Activated T-cell treated with anti-CD3 and anti-CD28 coated beads, Interleukin-2, amount 50 U/mL, for 4 hours (primary cell): ENCODE measurements around the gene ZMIZ1. TPM values are rescaled to one million over a fixed set of nuclear protein-coding genes. Genes with fewer than 3 reads are reported as not detected.

Source experiments
- ATAC-seq, 2 donors: fragments of 200-7000 bp; cut with Tn5 transposase; one replicate each; pipeline ENCODE4 v1.10.0; 2021
- DNase-seq: peaks from one replicate; pipeline ENCODE4 v3.0.0-alpha.2; 2020
- H3K27me3 Mint-ChIP-seq: one replicate; pipeline ENCODE4 v1.8.0; 2021; ENCODE audit warnings: low read depth, mixed read lengths
- H3K36me3 Mint-ChIP-seq: one replicate; pipeline ENCODE4 v1.8.0; 2022; ENCODE audit warnings: mixed read lengths; ENCODE audit not compliant: insufficient read depth
- H3K4me1 Mint-ChIP-seq: one replicate; pipeline ENCODE4 v1.8.0; 2021; ENCODE audit warnings: low read depth, mixed read lengths
- H3K4me3 Mint-ChIP-seq: one replicate; pipeline ENCODE4 v1.8.0; 2021; ENCODE audit warnings: mild to moderate bottlenecking, moderate library complexity, mixed read lengths
- H3K9me3 Mint-ChIP-seq: one replicate; pipeline ENCODE4 v1.8.0; 2021; ENCODE audit warnings: mixed read lengths
- total RNA-seq, 3 donors: library from RNA; stranded (reverse); gene quantifications; one replicate each; pipeline ENCODE4 v1.2.1, GENCODE V29; 2021

ZMIZ1 gene
- total RNA-seq, 3 donors from 2014 or later = 17.7 to 21.0 (median 18.0) TPM

DNA sequence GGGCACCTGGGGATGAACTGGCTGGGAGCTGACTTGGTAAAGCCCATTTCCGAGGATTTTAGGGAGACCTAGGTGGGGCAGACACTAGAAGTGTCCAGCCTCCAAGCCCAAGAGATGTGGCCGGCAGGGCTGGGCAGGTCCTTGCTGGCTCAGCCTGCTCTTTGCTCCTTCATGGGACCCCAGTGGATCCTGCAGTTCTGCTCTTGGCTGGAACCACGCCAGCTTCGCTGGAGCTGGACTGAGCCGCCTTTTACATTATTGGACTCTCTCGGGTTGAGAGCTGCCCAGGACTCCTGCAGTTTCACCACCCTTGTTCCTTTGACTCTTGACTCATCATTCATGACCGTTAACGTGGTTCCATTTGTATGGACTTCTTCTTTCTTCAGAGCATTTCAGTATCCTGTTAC is 284.2 kb downstream of the ZMIZ1 start:
- peaks cover 57% of the 10 kb centered on the region for H3K36me3 Mint-ChIP-seq
- ATAC-seq (no peak), DNase-seq (no peak)
- no peaks in the 10 kb centered on the region for H3K27me3 Mint-ChIP-seq
- no peak overlapping the region for H3K4me3 Mint-ChIP-seq
- H3K9me3 Mint-ChIP-seq = no peaks in the 10 kb centered on the region
- H3K4me1 Mint-ChIP-seq = peaks cover 39% of the 10 kb centered on the region

- H3K27me3 Mint-ChIP-seq = no peaks in the 10 kb centered on the region
- peaks cover 57% of the 10 kb centered on the region for H3K36me3 Mint-ChIP-seq
- H3K4me1 Mint-ChIP-seq = peaks cover 33% of the 10 kb centered on the region
- DNase-seq (no peak), ATAC-seq (no peak)
- H3K9me3 Mint-ChIP-seq = no peaks in the 10 kb centered on the region
- H3K4me3 Mint-ChIP-seq = no peak overlapping the region
Measured at GRCh38 chr10:79353726-79354125, 285.0 kb downstream of the ZMIZ1 start.

DNA sequence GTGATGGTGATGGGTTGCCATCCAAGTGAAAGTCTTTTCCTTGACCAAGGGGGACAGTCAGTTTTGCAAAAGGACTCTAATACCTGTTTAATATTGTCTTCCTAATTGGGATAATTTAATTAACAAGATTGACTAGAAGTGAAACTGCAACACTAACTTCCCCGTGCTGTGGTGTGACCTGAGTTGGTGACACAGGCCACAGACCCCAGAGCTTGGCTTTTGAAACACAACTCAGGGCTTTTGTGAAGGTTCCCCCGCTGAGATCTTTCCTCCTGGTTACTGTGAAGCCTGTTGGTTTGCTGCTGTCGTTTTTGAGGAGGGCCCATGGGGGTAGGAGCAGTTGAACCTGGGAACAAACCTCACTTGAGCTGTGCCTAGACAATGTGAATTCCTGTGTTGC is 285.4 kb downstream of the ZMIZ1 start:
- H3K36me3 Mint-ChIP-seq = peaks cover 56% of the 10 kb centered on the region
- H3K4me3 Mint-ChIP-seq = no peak overlapping the region
- peaks cover 29% of the 10 kb centered on the region for H3K4me1 Mint-ChIP-seq
- DNase-seq (no peak), ATAC-seq (no peak)
- H3K27me3 Mint-ChIP-seq = no peaks in the 10 kb centered on the region
- no peaks in the 10 kb centered on the region for H3K9me3 Mint-ChIP-seq

DNA sequence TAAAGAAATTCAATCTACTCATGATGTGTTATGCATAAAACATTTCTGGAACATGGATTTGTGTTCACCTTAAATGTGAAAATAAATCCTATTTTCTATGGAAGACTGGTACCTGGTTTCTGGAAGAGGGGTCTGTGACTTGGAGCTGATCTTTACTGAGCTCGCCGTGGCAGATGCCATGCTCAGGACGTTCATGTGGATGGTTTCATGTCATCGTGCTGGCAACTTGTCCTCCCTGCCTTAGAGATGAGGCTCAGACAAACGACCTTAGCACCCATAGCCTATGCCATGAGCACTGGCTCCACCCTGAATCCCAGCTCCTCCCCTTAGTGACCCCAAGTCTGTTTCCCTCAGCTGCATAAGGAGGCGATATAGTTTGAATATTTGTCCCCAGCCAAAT is 285.8 kb downstream of the ZMIZ1 start:
- no peaks in the 10 kb centered on the region for H3K27me3 Mint-ChIP-seq
- no peaks in the 10 kb centered on the region for H3K9me3 Mint-ChIP-seq
- H3K4me1 Mint-ChIP-seq = peaks cover 25% of the 10 kb centered on the region
- no peak for DNase-seq
- peak in 1 of 2 donors; percentile 18 for ATAC-seq
- no peak overlapping the region for H3K4me3 Mint-ChIP-seq
- peaks cover 52% of the 10 kb centered on the region for H3K36me3 Mint-ChIP-seq

DNA sequence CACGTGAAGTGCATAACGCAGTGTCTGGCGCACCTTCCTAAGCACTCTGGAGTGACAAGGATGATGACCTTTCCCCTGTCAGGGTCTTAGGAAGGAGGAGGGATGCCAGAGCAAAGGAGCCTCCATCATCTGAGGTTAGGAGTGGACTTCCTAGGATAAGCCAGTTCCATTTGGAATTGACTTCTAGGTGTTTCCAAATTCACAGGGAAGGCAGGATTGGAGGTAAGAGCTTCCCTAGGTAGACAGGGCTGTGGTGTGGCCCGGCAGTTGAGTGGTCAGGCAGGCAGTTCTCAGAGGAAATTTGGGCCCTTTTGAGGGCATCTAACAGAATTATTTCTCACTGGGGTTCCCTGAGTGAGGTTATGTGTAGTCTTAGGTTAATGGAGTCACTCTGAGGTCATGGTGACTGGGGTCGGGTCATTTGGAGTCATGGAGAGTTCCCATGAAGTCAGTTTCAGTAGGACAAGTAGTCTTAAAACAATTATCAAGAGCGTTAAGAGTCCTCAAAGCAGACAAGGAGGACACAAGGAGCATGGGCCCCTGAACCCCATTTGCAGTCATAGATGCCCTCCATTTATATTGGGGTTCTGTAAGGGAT is 286.8 kb downstream of the ZMIZ1 start:
- H3K36me3 Mint-ChIP-seq = peaks cover 46% of the 10 kb centered on the region
- ATAC-seq = no peak
- no peaks in the 10 kb centered on the region for H3K9me3 Mint-ChIP-seq
- no peak for DNase-seq
- no peaks in the 10 kb centered on the region for H3K27me3 Mint-ChIP-seq
- peaks cover 19% of the 10 kb centered on the region for H3K4me1 Mint-ChIP-seq
- H3K4me3 Mint-ChIP-seq = peak overlapping the region; percentile 9

DNA sequence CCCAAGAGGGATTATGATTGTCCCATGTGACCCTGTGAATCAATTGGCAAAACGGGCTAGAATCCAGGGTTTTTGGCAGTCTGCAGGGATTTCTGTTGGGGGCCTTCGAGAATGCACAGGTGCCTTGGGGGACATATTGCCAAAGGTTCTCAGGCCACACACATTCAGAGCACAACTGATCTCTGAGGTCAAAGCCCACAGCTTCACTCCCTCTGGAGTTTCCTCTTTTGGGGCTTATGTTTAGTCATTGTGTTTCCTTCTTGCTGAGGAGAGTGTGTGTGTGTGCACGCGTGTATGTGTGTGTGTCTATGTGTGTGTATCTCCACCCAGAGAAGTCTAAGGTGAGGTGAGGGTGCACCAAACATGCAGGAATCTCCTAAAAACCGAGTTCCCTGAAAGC is 287.3 kb downstream of the ZMIZ1 start:
- Mint-ChIP-seq H3K4me3 (no peak overlapping the region), H3K36me3 (peaks cover 46% of the 10 kb centered on the region), H3K9me3 (no peaks in the 10 kb centered on the region), H3K27me3 (no peaks in the 10 kb centered on the region), H3K4me1 (peaks cover 24% of the 10 kb centered on the region)
- no peak for DNase-seq
- ATAC-seq = peak in 1 of 2 donors; percentile 31

DNA sequence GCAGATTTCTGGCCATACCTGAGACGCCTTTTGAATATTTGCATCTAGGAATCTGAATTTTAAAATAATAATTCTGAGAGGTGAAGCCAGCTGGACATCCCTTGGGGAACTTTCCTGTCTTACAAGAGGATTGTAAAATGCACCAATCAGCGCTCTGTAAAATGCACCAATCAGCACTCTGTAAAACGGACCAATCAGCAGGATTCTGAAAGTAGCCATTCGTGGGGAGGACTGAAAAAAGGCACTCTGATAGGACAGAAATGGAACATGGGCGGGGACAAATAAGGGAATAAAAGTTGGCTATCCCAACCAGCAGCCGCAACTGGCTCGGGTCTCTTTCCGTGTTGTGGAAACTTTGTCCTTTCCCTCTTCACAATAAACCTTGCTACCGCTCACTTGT is 288.4 kb downstream of the ZMIZ1 start:
- Mint-ChIP-seq H3K36me3 (peaks cover 45% of the 10 kb centered on the region), H3K4me1 (peaks cover 33% of the 10 kb centered on the region), H3K27me3 (no peaks in the 10 kb centered on the region), H3K9me3 (no peaks in the 10 kb centered on the region), H3K4me3 (no peak overlapping the region)
- ATAC-seq (no peak), DNase-seq (no peak)

DNA sequence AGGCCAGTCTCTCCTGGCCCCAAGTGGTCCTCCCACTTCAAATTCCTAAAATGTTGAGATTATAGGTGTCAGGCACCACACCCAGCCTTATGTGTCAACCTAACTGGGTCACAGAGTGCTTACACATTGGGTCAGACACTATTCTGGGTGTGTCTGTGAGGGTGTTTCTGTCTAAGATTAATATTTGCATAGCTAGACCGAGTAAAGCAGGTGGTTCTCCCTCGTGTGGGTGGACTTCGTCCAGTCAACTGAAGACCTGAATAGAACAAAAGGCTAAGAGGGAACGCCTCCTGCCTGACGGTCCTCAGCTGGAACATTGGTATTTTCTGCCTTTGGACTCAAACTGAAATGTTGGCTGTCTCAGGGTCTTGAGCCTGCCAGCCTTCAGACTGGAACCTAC is 290.0 kb downstream of the ZMIZ1 start:
- H3K4me3 Mint-ChIP-seq = no peak overlapping the region
- ATAC-seq (no peak), DNase-seq (no peak)
- H3K9me3 Mint-ChIP-seq = no peaks in the 10 kb centered on the region
- H3K4me1 Mint-ChIP-seq = peaks cover 26% of the 10 kb centered on the region
- no peaks in the 10 kb centered on the region for H3K27me3 Mint-ChIP-seq
- H3K36me3 Mint-ChIP-seq = peaks cover 31% of the 10 kb centered on the region

- H3K4me1 Mint-ChIP-seq = peaks cover 24% of the 10 kb centered on the region
- H3K9me3 Mint-ChIP-seq = peaks cover 5% of the 10 kb centered on the region
- ATAC-seq (no peak), DNase-seq (no peak)
- H3K4me3 Mint-ChIP-seq = no peak overlapping the region
- peaks cover 22% of the 10 kb centered on the region for H3K36me3 Mint-ChIP-seq
- H3K27me3 Mint-ChIP-seq = no peaks in the 10 kb centered on the region
Measured at GRCh38 chr10:79359816-79360498, 291.2 kb downstream of the ZMIZ1 start.

- H3K4me1 Mint-ChIP-seq = peaks cover 19% of the 10 kb centered on the region
- ATAC-seq = no peak
- H3K27me3 Mint-ChIP-seq = no peaks in the 10 kb centered on the region
- no peak for DNase-seq
- peaks cover 5% of the 10 kb centered on the region for H3K9me3 Mint-ChIP-seq
- peaks cover 14% of the 10 kb centered on the region for H3K36me3 Mint-ChIP-seq
- no peak overlapping the region for H3K4me3 Mint-ChIP-seq
Measured at GRCh38 chr10:79360499-79361342, 292.0 kb downstream of the ZMIZ1 start.

DNA sequence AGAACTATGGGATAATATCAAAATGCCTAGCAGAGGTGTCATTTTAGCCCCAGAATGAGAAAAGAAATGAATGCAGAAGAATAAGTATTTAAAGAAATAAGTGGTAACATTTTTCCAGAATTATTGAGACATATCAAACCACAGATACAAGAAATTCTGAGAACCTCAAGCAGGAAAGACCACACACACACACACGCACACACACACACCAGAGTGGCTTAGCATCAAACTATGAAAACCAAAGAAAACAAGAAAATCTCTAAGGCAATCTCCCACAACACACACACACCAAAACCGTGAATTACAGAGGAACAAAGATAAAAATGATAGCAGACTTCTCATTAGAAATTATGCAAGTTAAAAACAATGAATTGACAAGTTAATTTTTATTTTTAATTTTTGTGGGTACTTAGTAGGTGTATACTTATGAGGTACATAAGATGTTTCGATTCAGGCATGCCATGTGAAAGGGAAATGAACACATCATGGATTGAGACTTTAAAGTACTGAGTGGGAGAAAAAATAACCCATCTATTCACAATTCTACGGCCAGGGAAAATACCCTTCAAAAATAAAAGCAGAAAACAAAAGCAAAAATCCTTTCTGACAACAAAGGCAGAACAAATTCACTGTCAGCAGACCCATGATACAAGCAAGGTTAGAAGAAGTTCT is 293.1 kb downstream of the ZMIZ1 start:
- H3K9me3 Mint-ChIP-seq = peaks cover 5% of the 10 kb centered on the region
- ATAC-seq (peak in 1 of 2 donors; percentile 27), DNase-seq (no peak)
- H3K36me3 Mint-ChIP-seq = peaks cover 7% of the 10 kb centered on the region
- H3K4me1 Mint-ChIP-seq = peaks cover 16% of the 10 kb centered on the region
- no peaks in the 10 kb centered on the region for H3K27me3 Mint-ChIP-seq
- H3K4me3 Mint-ChIP-seq = no peak overlapping the region
